ENCODE measurements around the gene TPRG1L.

The TPRG1L gene

GRCh38 chr1:3630161-3630611 lies 5.4 kb downstream of the TPRG1L start:
- no peak for DNase-seq

- no peak for DNase-seq
These were observed 6.1 kb downstream of the TPRG1L start for GRCh38 chr1:3630914-3631313.

GRCh38 chr1:3631320-3632260 lies 6.8 kb downstream of the TPRG1L start:
- no peak for DNase-seq

- DNase-seq: no peak
These were observed 7.5 kb downstream of the TPRG1L start for GRCh38 chr1:3632298-3632697.

- no peak for DNase-seq
These were observed 8.0 kb downstream of the TPRG1L start for GRCh38 chr1:3632716-3633343.

GRCh38 chr1:3633344-3634058 lies 8.7 kb downstream of the TPRG1L start:
- no peak for DNase-seq

- no peak for DNase-seq
These were observed 9.4 kb downstream of the TPRG1L start for GRCh38 chr1:3634059-3634800.

- no peak for DNase-seq
These were observed 11.3 kb downstream of the TPRG1L start for GRCh38 chr1:3636080-3636479.

- no peak for DNase-seq
These were observed 11.7 kb downstream of the TPRG1L start for GRCh38 chr1:3636531-3636930.

GRCh38 chr1:3638027-3638426 lies 13.2 kb downstream of the TPRG1L start:
- no peak for DNase-seq

- DNase-seq: no peak
These were observed 13.9 kb downstream of the TPRG1L start for GRCh38 chr1:3638676-3639075.

GRCh38 chr1:3639397-3639911 lies 14.6 kb downstream of the TPRG1L start:
- DNase-seq: no peak

GRCh38 chr1:3640121-3640837 lies 15.5 kb downstream of the TPRG1L start:
- no peak for DNase-seq

- DNase-seq: no peak
These were observed 16.4 kb downstream of the TPRG1L start for GRCh38 chr1:3641046-3641760.

GRCh38 chr1:3641816-3642215 lies 17.0 kb downstream of the TPRG1L start:
- DNase-seq: no peak

GRCh38 chr1:3642919-3643675 lies 18.3 kb downstream of the TPRG1L start:
- no peak for DNase-seq

GRCh38 chr1:3644273-3644672 lies 19.5 kb downstream of the TPRG1L start:
- no peak for DNase-seq

- no peak for DNase-seq
These were observed 20.4 kb downstream of the TPRG1L start for GRCh38 chr1:3645247-3645646.

GRCh38 chr1:3645666-3646355 lies 21.0 kb downstream of the TPRG1L start:
- no peak for DNase-seq

GRCh38 chr1:3646596-3646995 lies 21.8 kb downstream of the TPRG1L start:
- DNase-seq: no peak

All from stimulated activated CD4-positive, alpha-beta T cell treated with anti-CD3 and anti-CD28 coated beads, Interleukin-15, amount 100 ng/mL, for 24 hours (primary cell).